Esophagus muscularis mucosa (tissue), 3 donors: Measurements from ENCODE around the gene MOCOS.

Experiments
- POLR2A ChIP-seq: fragments of 450-650 bp; IDR thresholded peaks from one replicate; pipeline ENCODE4 v1.6.1; 2017; ENCODE audit warnings: antibody characterized with exemption, moderate library complexity, mild to moderate bottlenecking, low read depth
- TF ChIP-seq, protein P1 (sequence below), 3 experiments: fragments of 200-600 bp in 2 of 3; fragments of 450-650 bp in 1 of 3; sonication (generic) in 2 of 3; IDR thresholded peaks; one replicate each; pipeline ENCODE4 v1.5.1; 2017 to 2019; ENCODE audit warnings: antibody characterized with exemption in 3 of 3, mild to moderate bottlenecking in 2 of 3, moderate library complexity in 1 of 3

DNA sequence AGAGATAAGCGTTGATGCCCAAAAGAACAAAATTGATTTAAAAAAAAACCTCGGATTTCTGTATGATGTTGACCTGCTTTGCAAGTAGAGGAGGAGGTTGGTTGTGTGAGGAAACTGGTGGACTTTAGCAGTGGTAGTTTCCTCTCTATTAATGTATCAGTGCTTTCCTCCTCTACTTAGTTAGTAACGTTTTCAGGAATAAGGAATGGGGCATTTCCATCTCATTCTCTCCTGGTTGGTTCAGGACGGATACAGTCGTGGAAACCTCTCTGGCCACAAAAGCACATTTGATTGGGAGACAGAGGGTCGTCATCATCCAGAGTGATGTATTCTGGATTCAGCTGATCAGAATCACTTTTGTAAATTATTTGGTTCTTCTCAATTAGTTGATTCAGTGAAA lies 111.7 kb downstream of the MOCOS start:
- TF ChIP-seq, protein P1, sequence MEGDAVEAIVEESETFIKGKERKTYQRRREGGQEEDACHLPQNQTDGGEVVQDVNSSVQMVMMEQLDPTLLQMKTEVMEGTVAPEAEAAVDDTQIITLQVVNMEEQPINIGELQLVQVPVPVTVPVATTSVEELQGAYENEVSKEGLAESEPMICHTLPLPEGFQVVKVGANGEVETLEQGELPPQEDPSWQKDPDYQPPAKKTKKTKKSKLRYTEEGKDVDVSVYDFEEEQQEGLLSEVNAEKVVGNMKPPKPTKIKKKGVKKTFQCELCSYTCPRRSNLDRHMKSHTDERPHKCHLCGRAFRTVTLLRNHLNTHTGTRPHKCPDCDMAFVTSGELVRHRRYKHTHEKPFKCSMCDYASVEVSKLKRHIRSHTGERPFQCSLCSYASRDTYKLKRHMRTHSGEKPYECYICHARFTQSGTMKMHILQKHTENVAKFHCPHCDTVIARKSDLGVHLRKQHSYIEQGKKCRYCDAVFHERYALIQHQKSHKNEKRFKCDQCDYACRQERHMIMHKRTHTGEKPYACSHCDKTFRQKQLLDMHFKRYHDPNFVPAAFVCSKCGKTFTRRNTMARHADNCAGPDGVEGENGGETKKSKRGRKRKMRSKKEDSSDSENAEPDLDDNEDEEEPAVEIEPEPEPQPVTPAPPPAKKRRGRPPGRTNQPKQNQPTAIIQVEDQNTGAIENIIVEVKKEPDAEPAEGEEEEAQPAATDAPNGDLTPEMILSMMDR (IDR thresholded peaks at IDR 0.05): no peak
- no peak for TF ChIP-seq POLR2A
